Duodenal mucosa (tissue), 2 donors: ENCODE measurements around the gene PPP2R2D.

Experiments
- H3K27ac ChIP-seq: one replicate; pipeline ENCODE4 v1.7.0; 2013; ENCODE audit warnings: low read depth, low read length
- H3K27me3 ChIP-seq, 2 donors: one replicate each; pipeline ENCODE4 v1.7.0; 2013; ENCODE audit warnings: low read length in 2 of 2, control low read depth in 1 of 2; ENCODE audit not compliant: insufficient read depth in 2 of 2, control insufficient read depth in 1 of 2
- H3K36me3 ChIP-seq, 2 donors: one replicate each; pipeline ENCODE4 v1.7.0; 2013; ENCODE audit warnings: low read length in 2 of 2, control low read depth in 1 of 2; ENCODE audit not compliant: insufficient read depth in 2 of 2, control insufficient read depth in 1 of 2
- H3K4me1 ChIP-seq, 2 donors: one replicate each; pipeline ENCODE4 v1.7.0; 2013; ENCODE audit warnings: low read length in 2 of 2, control low read depth in 1 of 2; ENCODE audit not compliant: insufficient read depth in 2 of 2, control insufficient read depth in 1 of 2
- H3K4me3 ChIP-seq, 2 donors: one replicate each; pipeline ENCODE4 v1.7.0; 2013; ENCODE audit warnings: low read length in 2 of 2, low read depth in 1 of 2
- H3K9ac ChIP-seq, 2 donors: one replicate each; pipeline ENCODE4 v1.7.0; 2013; ENCODE audit warnings: low read length in 2 of 2, low read depth in 1 of 2
- H3K9me3 ChIP-seq, 2 donors: one replicate each; pipeline ENCODE4 v1.7.0; 2013; ENCODE audit warnings: low read length in 2 of 2, control low read depth in 1 of 2; ENCODE audit not compliant: control insufficient read depth in 1 of 2

PPP2R2D gene

GRCh38 chr10:131961777-131962662 is 61.2 kb downstream of the PPP2R2D start:
- H3K9ac ChIP-seq, result no peak overlapping the region
- no peaks in the 10 kb centered on the region for H3K4me1 ChIP-seq
- H3K36me3 ChIP-seq, result peaks cover 8 to 43% of the 10 kb centered on the region in 2 donors
- no peaks in the 10 kb centered on the region for H3K9me3 ChIP-seq
- H3K27me3 ChIP-seq, result no peaks in the 10 kb centered on the region
- H3K27ac ChIP-seq, result no peak overlapping the region
- no peak overlapping the region for H3K4me3 ChIP-seq

GRCh38 chr10:131963350-131963749 is 62.5 kb downstream of the PPP2R2D start:
- Histone ChIP-seq H3K9me3 (no peaks in the 10 kb centered on the region), H3K27ac (no peak overlapping the region), H3K4me1 (no peaks in the 10 kb centered on the region), H3K27me3 (no peaks in the 10 kb centered on the region), H3K9ac (no peak overlapping the region), H3K36me3 (peaks cover 0 to 31% of the 10 kb centered on the region in 2 donors), H3K4me3 (no peak overlapping the region)

- H3K9ac ChIP-seq, result no peak overlapping the region
- H3K4me3 ChIP-seq, result no peak overlapping the region
- H3K9me3 ChIP-seq, result no peaks in the 10 kb centered on the region
- no peak overlapping the region for H3K27ac ChIP-seq
- H3K27me3 ChIP-seq, result no peaks in the 10 kb centered on the region
- H3K4me1 ChIP-seq, result no peaks in the 10 kb centered on the region
- H3K36me3 ChIP-seq, result peaks cover 0 to 31% of the 10 kb centered on the region in 2 donors
Measured at GRCh38 chr10:131963811-131964210, 63.0 kb downstream of the PPP2R2D start.

- peaks cover 0 to 30% of the 10 kb centered on the region in 2 donors for H3K36me3 ChIP-seq
Measured at GRCh38 chr10:131964298-131964697, 63.5 kb downstream of the PPP2R2D start.

GRCh38 chr10:131968949-131969348 is 68.1 kb downstream of the PPP2R2D start:
- H3K4me3 ChIP-seq, result no peak overlapping the region
- H3K9ac ChIP-seq, result no peak overlapping the region
- H3K36me3 ChIP-seq, result peaks cover 9 to 17% of the 10 kb centered on the region in 2 donors
- no peaks in the 10 kb centered on the region for H3K27me3 ChIP-seq
- peaks cover 5 to 9% of the 10 kb centered on the region in 2 donors for H3K4me1 ChIP-seq
- H3K9me3 ChIP-seq, result no peaks in the 10 kb centered on the region
- no peak overlapping the region for H3K27ac ChIP-seq

More at GRCh38 chr10:131964298-131964697, 63.5 kb downstream of the PPP2R2D start:
- H3K9me3 ChIP-seq, result no peaks in the 10 kb centered on the region
- H3K4me1 ChIP-seq, result no peaks in the 10 kb centered on the region
- no peak overlapping the region for H3K9ac ChIP-seq
- H3K27me3 ChIP-seq, result no peaks in the 10 kb centered on the region
- H3K27ac ChIP-seq, result no peak overlapping the region
- no peak overlapping the region for H3K4me3 ChIP-seq

- Histone ChIP-seq H3K27me3 (no peaks in the 10 kb centered on the region), H3K4me1 (peaks cover 5 to 9% of the 10 kb centered on the region in 2 donors), H3K36me3 (peaks cover 9 to 13% of the 10 kb centered on the region in 2 donors), H3K4me3 (no peak overlapping the region), H3K9me3 (no peaks in the 10 kb centered on the region), H3K9ac (no peak overlapping the region), H3K27ac (no peak overlapping the region)
Measured at GRCh38 chr10:131970946-131971345, 70.1 kb downstream of the PPP2R2D start.

- no peak overlapping the region for H3K27ac ChIP-seq
- no peak overlapping the region for H3K4me3 ChIP-seq
Measured at GRCh38 chr10:131971591-131971990, 70.8 kb downstream of the PPP2R2D start.

GRCh38 chr10:131972474-131973071 is 71.8 kb downstream of the PPP2R2D start:
- peaks cover 0 to 2% of the 10 kb centered on the region in 2 donors for H3K9me3 ChIP-seq
- no peak overlapping the region for H3K27ac ChIP-seq
- no peak overlapping the region for H3K4me3 ChIP-seq
- peaks cover 9% of the 10 kb centered on the region in 2 donors for H3K36me3 ChIP-seq
- H3K4me1 ChIP-seq, result peaks cover 5 to 9% of the 10 kb centered on the region in 2 donors
- H3K27me3 ChIP-seq, result no peaks in the 10 kb centered on the region
- no peak overlapping the region for H3K9ac ChIP-seq

More at GRCh38 chr10:131971591-131971990, 70.8 kb downstream of the PPP2R2D start:
- H3K27me3 ChIP-seq, result no peaks in the 10 kb centered on the region
- H3K4me1 ChIP-seq, result peaks cover 5 to 9% of the 10 kb centered on the region in 2 donors
- H3K9me3 ChIP-seq, result no peaks in the 10 kb centered on the region
- no peak overlapping the region for H3K9ac ChIP-seq
- H3K36me3 ChIP-seq, result peaks cover 9 to 10% of the 10 kb centered on the region in 2 donors

GRCh38 chr10:131973160-131973951 is 72.5 kb downstream of the PPP2R2D start:
- Histone ChIP-seq H3K9me3 (peaks cover 0 to 2% of the 10 kb centered on the region in 2 donors), H3K4me3 (no peak overlapping the region), H3K27me3 (no peaks in the 10 kb centered on the region), H3K9ac (no peak overlapping the region), H3K4me1 (peaks cover 5 to 9% of the 10 kb centered on the region in 2 donors), H3K36me3 (peaks cover 9% of the 10 kb centered on the region in 2 donors), H3K27ac (no peak overlapping the region)
